ENCODE results near the gene TEX22. TPM values are rescaled to one million over a fixed set of nuclear protein-coding genes. Genes with fewer than 3 reads are reported as not detected.

TEX22 gene
- total RNA-seq, 1 experiment from 2014 or later: 0.87 TPM

- TF ChIP-seq, protein P1, sequence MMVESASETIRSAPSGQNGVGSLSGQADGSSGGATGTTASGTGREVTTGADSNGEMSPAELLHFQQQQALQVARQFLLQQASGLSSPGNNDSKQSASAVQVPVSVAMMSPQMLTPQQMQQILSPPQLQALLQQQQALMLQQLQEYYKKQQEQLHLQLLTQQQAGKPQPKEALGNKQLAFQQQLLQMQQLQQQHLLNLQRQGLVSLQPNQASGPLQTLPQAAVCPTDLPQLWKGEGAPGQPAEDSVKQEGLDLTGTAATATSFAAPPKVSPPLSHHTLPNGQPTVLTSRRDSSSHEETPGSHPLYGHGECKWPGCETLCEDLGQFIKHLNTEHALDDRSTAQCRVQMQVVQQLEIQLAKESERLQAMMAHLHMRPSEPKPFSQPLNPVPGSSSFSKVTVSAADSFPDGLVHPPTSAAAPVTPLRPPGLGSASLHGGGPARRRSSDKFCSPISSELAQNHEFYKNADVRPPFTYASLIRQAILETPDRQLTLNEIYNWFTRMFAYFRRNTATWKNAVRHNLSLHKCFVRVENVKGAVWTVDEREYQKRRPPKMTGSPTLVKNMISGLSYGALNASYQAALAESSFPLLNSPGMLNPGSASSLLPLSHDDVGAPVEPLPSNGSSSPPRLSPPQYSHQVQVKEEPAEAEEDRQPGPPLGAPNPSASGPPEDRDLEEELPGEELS (CRISPR knock-in tag; IDR thresholded peaks at IDR 0.05): no peak
- TF ChIP-seq IRF2 (CRISPR knock-in tag; IDR thresholded peaks at IDR 0.05; ENCODE audit: borderline replicate concordance, low read depth): no peak
- no peak for TF ChIP-seq RELA (CRISPR knock-in tag; IDR thresholded peaks at IDR 0.05; ENCODE audit: borderline replicate concordance)
- TF ChIP-seq, protein P2, sequence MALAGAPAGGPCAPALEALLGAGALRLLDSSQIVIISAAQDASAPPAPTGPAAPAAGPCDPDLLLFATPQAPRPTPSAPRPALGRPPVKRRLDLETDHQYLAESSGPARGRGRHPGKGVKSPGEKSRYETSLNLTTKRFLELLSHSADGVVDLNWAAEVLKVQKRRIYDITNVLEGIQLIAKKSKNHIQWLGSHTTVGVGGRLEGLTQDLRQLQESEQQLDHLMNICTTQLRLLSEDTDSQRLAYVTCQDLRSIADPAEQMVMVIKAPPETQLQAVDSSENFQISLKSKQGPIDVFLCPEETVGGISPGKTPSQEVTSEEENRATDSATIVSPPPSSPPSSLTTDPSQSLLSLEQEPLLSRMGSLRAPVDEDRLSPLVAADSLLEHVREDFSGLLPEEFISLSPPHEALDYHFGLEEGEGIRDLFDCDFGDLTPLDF (CRISPR knock-in tag; IDR thresholded peaks at IDR 0.05): no peak
- peak; percentile 73; the same call in 1 of the 2 replicates for TF ChIP-seq TP53 (CRISPR knock-in tag; IDR thresholded peaks at IDR 0.05)
- no peak for TF ChIP-seq NR2C2 (CRISPR knock-in tag; IDR thresholded peaks at IDR 0.05)
- TF ChIP-seq GABPB1 (CRISPR knock-in tag; IDR thresholded peaks at IDR 0.05): no peak
- no peak for TF ChIP-seq ELF4 (CRISPR knock-in tag; IDR thresholded peaks at IDR 0.05; ENCODE audit: low read depth)
- TF ChIP-seq NR1H2 (CRISPR knock-in tag; IDR thresholded peaks at IDR 0.05): 0 out of 2 replicates have a peak, but pooled peaks have one; percentile 16
- TF ChIP-seq ZNF219 (CRISPR knock-in tag; IDR thresholded peaks at IDR 0.05; ENCODE audit: borderline replicate concordance): no peak
- TF ChIP-seq FOXP1 (CRISPR knock-in tag; IDR thresholded peaks at IDR 0.05; ENCODE audit: borderline replicate concordance): no peak
- no peak for TF ChIP-seq ZNF423 (CRISPR knock-in tag; IDR thresholded peaks at IDR 0.05)
- TF ChIP-seq, protein P3, sequence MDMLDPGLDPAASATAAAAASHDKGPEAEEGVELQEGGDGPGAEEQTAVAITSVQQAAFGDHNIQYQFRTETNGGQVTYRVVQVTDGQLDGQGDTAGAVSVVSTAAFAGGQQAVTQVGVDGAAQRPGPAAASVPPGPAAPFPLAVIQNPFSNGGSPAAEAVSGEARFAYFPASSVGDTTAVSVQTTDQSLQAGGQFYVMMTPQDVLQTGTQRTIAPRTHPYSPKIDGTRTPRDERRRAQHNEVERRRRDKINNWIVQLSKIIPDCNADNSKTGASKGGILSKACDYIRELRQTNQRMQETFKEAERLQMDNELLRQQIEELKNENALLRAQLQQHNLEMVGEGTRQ (CRISPR knock-in tag; IDR thresholded peaks at IDR 0.05): 0 out of 2 replicates have a peak, but pooled peaks have one; percentile 22
- TF ChIP-seq ZNF138 (CRISPR knock-in tag; conservative IDR thresholded peaks at IDR 0.05): no peak
- TF ChIP-seq, protein P4, sequence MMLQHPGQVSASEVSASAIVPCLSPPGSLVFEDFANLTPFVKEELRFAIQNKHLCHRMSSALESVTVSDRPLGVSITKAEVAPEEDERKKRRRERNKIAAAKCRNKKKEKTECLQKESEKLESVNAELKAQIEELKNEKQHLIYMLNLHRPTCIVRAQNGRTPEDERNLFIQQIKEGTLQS (CRISPR knock-in tag; conservative IDR thresholded peaks at IDR 0.05): no peak
- TF ChIP-seq, protein P5, sequence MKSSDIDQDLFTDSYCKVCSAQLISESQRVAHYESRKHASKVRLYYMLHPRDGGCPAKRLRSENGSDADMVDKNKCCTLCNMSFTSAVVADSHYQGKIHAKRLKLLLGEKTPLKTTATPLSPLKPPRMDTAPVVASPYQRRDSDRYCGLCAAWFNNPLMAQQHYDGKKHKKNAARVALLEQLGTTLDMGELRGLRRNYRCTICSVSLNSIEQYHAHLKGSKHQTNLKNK (CRISPR knock-in tag; IDR thresholded peaks at IDR 0.05): no peak
- no peak for TF ChIP-seq ZBTB21 (CRISPR knock-in tag; IDR thresholded peaks at IDR 0.05; ENCODE audit: borderline replicate concordance)
- TF ChIP-seq NFE2L1 (CRISPR knock-in tag; IDR thresholded peaks at IDR 0.05): no peak
- TF ChIP-seq ZNF416 (CRISPR knock-in tag; IDR thresholded peaks at IDR 0.05): no peak
- no peak for TF ChIP-seq JUN (CRISPR knock-in tag; IDR thresholded peaks at IDR 0.05)
- TF ChIP-seq AR (CRISPR knock-in tag; IDR thresholded peaks at IDR 0.05): no peak
- TF ChIP-seq HMGA2 (CRISPR knock-in tag; IDR thresholded peaks at IDR 0.05): no peak
Observed at GRCh38 chr14:105419195-105420091, 21.1 kb downstream of the TEX22 start, which contains the start of gene MTA1 (continued).

Data from WTC11 (cell line).